GM12865 (cell line): ENCODE measurements around the gene ACOT8.

ENCODE experiments used
- DNase-seq: peaks from one replicate; pipeline ENCODE4 v3.0.0; 2010; ENCODE audit warnings: low read depth
- H3K4me3 ChIP-seq: 2 replicates; pipeline ENCODE4 v1.5.1; 2011; ENCODE audit warnings: mild to moderate bottlenecking, low read depth, low read length, control low read depth
- TF ChIP-seq, protein P1 (sequence below): IDR thresholded peaks from 2 replicates; pipeline ENCODE4 v1.5.1; 2011; ENCODE audit warnings: low read length, control low read depth, low read depth, inconsistent platforms; ENCODE audit not compliant: insufficient read depth; ENCODE audit errors: missing control alignments

The ACOT8 gene

GRCh38 chr20:45873409-45874103 lies 16.4 kb upstream of the ACOT8 start:
- no peak overlapping the region for H3K4me3 ChIP-seq
- no peak for DNase-seq
- TF ChIP-seq, protein P1, sequence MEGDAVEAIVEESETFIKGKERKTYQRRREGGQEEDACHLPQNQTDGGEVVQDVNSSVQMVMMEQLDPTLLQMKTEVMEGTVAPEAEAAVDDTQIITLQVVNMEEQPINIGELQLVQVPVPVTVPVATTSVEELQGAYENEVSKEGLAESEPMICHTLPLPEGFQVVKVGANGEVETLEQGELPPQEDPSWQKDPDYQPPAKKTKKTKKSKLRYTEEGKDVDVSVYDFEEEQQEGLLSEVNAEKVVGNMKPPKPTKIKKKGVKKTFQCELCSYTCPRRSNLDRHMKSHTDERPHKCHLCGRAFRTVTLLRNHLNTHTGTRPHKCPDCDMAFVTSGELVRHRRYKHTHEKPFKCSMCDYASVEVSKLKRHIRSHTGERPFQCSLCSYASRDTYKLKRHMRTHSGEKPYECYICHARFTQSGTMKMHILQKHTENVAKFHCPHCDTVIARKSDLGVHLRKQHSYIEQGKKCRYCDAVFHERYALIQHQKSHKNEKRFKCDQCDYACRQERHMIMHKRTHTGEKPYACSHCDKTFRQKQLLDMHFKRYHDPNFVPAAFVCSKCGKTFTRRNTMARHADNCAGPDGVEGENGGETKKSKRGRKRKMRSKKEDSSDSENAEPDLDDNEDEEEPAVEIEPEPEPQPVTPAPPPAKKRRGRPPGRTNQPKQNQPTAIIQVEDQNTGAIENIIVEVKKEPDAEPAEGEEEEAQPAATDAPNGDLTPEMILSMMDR: no peak

- H3K4me3 ChIP-seq: no peak overlapping the region
- TF ChIP-seq, protein P1: no peak
- no peak for DNase-seq
Measured at GRCh38 chr20:45872626-45873025, 15.4 kb upstream of the ACOT8 start.

DNA sequence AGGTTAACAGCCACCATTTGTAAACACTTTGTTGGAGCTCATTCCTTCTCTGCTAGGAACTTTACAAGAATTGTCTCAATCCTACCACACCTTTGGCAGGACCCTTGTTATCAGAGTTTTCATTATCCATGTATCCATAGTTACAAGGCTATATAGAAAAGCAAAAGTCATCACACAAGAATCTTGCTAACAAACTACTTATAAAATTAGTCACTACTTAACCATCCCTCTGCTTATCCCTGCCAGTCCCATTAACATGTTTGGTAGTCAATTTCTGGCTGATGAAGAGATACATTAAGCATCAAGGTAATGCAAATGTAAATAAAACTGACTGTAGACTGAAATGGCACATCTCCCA lies 10.6 kb upstream of the ACOT8 start:
- H3K4me3 ChIP-seq: no peak overlapping the region
- no peak for DNase-seq
- TF ChIP-seq, protein P1: no peak

GRCh38 chr20:45867136-45867818 lies 10.1 kb upstream of the ACOT8 start:
- no peak overlapping the region for H3K4me3 ChIP-seq
- DNase-seq: no peak
- TF ChIP-seq, protein P1: no peak

DNA sequence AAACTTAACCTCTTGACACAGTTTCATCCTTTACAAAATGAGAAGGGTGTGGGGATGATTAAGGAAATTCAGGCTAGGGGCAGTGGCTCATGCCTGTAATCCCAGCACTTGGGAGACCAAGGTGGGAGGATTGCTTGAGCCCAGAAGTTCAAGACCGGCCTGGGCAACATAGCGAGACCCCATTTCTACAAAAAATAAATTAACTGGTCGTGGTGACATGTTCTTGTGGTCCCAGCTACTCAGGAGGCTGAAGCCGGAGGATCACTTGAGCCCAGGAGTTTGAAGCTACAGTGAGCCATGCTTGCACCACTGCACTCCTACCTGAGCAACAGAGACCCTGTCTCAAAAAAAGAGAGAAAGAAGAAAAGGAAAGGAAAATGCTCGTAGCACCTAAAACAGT lies 9.3 kb upstream of the ACOT8 start:
- DNase-seq: no peak
- TF ChIP-seq, protein P1: no peak

GRCh38 chr20:45863543-45864470 lies 6.6 kb upstream of the ACOT8 start:
- TF ChIP-seq, protein P1: no peak
- H3K4me3 ChIP-seq: no peak overlapping the region
- no peak for DNase-seq

More for the DNA sequence above, 9.3 kb upstream of the ACOT8 start:
- no peak overlapping the region for H3K4me3 ChIP-seq
